HG03066 (cell line): Measurements from ENCODE around the gene CHMP6.

Experiments used
- ATAC-seq: cut with Tn5 transposase; IDR thresholded peaks from one replicate; pipeline ENCODE4 v1.9.1; 2021; ENCODE audit warnings: low read depth; ENCODE audit not compliant: unreplicated experiment

Gene CHMP6

DNA sequence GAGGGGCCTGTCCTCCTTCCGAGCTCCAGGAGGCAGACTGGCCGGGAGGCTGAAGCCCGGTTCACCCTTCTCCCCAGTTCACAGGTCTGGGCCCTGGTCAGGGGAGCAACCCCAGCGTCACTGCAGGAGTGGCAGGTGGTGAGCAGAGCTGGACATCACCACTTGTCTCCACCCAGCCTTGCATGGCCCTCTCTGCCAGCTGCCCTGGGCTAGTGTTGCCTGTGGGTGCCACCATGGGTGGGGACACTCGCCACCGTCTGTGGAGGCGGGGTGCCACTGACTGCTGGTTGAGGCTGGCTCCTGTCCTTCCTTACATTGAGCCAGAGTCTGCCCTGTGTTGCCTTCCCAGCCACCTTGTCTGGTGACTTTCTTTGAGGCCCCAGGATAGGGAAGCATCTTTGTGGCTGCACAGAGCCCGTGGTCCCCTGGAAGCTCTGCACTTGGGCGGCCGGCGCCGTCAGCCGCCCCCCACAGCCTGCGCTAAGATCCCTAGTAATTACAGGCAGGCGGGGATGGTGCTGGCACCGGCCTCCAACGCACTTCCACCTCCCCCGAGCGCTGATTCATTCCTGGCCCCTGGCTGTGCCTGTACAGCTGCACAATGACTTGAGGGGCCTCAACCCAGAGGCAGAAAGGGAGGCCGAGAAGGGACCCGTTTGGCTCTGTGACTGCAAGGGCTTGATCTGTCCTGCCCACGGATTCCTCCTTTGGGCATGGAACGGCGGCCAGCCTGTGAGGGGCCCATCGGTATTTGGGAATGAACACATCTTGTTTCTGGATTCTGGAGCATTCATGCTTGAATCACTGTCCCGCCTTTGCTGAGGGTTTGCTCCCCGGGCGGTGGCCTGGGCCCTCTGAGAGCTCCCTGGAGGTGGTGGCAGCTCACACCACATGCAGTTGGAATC, 48.5 kb downstream of the CHMP6 start:
- ATAC-seq: no peak

DNA sequence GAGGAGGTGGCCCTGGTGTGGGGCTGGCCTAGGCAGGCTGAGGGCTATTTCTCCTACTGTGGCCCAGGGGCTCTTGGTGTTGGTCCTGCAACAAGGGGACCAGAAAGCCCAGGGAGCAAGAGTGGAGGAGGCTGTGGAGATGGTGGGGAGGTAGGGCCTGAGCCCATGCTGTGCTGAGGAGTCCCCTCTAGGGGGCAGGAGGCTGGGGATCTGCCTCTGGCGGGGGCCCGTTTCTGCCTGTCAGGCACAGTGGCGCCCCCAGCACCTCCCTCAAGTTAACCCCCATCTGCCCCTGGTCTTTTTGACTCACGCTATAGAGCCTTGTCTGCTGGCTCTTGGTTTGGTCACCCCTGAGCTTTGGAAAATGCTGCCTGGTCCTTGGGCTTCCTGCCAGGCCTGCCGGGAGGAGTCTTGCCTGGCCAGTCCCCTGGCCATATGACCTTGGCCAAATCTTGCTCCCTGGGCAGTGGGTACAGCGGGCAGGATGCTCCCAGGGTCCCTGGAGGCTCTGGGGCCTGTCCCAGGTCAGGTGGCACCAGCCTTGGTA, 49.2 kb downstream of the CHMP6 start:
- ATAC-seq: no peak

DNA sequence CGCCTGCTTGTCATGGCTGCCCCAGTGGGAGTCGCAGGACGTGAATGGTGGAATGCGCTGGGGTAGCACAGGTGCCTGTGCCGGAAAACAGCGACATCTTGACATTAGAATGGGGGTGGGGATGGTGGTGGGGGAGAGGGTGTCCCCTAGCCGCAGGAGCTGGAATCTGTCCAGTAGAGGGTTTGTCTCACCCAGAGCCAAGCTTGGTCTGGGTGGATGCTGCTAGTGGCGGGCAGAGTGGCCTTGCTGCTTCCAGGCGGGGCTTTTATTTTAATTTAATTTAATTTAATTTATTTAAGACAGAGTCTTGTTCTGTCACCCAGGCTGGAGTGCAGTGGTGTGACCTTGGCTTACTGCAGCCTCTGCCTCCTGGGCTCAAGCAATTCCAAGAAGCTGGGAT, 51.0 kb downstream of the CHMP6 start:
- no peak for ATAC-seq

- no peak for ATAC-seq
Measured at GRCh38 chr17:81043319-81043724, 51.7 kb downstream of the CHMP6 start.

- ATAC-seq: no peak
Measured at GRCh38 chr17:81043725-81044427, 52.2 kb downstream of the CHMP6 start.

- no peak for ATAC-seq
Measured at GRCh38 chr17:81044428-81044763, 52.8 kb downstream of the CHMP6 start.

- no peak for ATAC-seq
Measured at GRCh38 chr17:81044764-81045589, 53.3 kb downstream of the CHMP6 start.

- no peak for ATAC-seq
Measured at GRCh38 chr17:81045590-81046095, 54.0 kb downstream of the CHMP6 start.

DNA sequence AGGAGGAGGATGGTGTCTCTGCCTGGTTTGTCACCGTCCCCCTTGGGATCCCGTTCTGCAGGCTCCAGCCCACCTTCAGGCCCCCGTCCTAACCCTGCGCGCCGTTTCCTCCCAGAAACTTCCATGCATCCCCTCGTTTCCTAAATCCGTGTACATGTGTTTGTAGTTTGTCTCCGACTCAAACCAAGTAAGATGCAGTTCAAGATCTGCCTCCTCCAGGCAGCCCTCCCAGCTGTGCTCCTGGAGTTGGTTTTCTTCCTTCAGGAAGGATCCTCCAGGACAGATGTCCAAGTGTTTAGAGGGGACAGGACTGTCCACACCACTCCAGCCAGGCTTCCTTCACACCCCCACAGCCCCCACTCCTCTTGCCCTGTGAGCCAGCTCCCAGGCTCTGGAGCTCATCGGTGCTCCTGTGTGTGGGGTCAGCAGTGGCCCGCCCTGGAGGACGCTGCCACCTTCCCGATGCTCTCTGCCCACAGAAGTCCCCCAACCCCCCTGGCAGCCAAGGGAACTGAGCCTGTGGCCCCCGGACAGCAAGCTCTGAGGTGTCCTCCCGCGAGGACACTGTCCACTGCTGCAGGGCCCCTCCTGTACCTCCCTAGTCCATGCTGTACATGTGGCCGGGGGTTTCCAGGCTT, 54.6 kb downstream of the CHMP6 start:
- no peak for ATAC-seq

GRCh38 chr17:81046770-81047359, 55.2 kb downstream of the CHMP6 start:
- ATAC-seq: no peak

DNA sequence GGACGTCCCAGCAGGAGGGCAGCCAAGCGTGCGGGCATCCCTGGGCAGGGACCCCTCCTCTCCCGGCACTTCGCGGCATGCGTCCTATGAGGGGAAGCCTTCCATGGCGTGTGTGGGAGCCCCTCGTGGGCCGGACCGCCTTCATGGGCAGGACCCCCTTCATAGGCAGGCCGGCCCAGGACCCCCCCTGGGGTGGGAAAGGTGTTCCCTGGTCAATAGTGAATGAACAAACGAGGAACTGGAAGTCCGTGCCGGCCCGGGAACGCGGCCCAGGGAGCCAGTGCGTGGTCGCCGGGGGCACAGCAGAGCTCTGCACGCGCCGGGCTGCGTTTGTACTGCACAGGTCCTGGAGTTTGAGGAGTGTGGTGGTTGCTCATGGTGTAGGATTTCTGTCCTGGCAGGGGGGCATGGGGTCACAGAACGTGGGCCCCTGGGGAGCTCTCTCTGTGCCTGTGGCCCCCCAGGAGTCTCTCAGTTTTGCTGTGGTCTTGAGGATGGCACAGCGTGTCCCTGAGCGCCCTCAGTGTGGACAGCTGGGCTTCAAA, 57.3 kb downstream of the CHMP6 start:
- no peak for ATAC-seq

DNA sequence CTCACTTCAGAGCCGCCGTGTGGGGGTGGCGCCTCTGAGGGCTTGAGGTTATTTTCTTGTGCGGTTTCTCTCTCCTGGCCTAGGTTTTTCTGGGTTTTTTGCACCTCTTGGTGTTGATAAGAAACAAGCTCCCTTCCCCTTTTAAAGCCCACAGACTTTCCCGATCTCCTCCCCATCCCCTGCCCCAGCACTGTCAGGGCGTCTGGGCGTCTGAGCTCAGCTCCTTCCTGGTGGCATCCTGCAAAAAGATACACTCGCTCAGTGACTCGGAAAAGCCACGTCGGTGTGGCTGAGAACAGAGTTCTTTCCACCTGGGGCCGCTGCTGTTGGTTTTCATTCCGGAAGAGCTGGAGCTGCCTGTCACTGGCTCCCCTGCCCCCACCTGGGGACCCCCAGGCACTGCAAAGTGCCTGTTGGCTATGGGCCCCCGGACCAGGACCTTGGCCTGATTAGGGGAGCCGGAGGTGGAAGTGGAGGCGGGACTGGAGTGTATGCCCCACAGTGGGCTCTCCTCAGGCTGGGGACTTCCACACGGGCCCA, 57.8 kb downstream of the CHMP6 start:
- ATAC-seq: no peak
